ENCODE data around the gene NECTIN4.
"Not testable (repeated sequence)": the region's sequence is repeated elsewhere in the genome, so short reads cannot be mapped to it uniquely, and the experiment has no call there.

The NECTIN4 gene

DNA sequence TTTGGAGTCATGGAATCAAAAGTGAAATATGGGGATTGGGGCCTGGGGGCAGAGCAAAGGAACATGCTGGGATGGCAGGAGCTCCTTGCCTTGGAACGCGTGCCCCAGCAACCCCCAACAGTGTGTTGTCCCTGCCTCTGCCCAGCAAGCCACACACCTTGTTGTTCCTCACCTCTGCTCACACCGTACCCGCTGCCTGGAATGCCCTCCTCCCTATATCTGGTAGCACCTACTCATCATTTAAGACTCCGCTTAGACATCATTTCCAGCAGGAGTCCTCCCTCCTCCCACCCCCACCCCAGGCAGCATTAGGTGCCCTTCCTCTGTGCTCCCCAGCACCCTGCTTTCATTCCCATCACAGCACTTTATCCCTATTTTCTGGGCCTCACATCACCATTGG lies 7.8 kb downstream of the NECTIN4 start:
- no peak for DNase-seq

DNA sequence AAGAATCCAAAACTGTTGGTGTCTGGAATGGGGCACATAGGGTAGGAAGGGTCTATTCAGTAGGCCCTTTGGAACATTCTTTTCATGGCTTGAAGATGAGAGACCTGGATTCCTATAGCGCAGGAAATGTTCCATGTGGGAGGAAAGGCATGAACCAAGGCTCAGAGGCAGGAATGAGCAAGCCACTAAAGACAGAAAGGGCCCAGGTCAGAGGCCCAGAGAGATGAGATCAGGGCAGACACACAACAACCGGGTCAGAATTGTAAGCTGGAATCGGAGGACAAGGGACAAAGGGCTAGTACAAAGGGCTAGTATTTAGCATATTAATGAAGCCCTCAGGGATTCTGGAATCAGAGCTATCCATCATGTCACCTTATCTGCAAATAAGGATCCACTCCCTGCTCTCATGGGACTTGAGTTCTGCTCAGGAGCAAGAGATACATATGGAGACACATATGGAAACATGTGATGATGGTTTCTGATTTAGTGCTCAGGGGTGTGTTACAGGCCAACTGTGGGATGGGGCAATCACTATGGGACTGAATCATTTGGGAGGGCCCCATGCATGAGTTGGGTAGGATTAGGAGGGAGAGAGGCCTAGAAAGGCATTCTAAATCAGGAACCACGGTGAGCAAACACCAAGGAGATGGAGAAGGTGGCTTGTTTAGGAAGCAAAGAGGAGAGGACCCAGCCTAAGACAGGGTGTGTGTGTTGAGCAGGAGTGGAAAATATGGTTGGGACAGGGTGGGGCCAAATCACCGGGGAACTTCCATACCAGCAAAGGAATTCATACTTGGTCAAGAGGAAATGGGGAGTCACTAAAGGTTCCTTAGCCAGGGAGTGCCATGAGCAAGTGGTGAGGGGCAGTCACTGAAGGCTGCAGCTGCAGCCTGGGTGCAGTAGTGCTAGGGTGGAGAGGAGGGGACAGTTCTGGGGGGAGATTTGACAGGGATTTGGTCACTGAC lies 8.6 kb downstream of the NECTIN4 start:
- no peak for DNase-seq

DNA sequence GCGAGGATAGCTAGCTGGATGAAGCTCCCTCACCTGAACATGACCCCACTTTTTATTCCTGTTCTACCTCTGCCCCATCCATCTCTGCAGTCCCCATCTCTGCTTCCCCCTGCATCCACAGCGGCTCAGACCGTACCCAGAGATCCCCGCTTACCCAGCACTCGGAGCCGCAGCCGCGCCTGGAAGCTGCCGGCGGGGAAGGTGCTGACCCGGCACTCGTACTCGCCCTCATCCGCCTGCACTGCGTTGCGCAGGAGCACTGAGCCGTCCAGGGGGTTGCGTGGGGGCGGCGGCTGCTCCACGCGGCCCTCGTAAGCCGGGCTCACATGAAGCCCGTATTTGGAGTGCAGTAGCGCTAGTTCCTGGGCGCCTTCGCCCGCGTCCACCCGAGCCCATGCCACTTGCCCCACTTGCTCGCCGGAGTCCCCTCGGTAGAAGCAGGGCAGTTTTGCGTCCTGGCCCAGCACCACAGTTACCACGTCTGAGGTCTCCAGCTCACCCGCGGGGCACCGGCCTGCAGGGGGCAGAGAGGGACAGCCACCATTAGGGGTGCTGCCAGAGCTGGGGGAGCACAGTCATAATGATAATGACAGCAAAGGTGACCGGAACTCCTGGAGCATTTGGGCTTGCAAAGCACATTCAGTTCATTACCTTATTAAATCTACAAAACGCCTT lies 9.8 kb downstream of the NECTIN4 start:
- no peak for DNase-seq

DNA sequence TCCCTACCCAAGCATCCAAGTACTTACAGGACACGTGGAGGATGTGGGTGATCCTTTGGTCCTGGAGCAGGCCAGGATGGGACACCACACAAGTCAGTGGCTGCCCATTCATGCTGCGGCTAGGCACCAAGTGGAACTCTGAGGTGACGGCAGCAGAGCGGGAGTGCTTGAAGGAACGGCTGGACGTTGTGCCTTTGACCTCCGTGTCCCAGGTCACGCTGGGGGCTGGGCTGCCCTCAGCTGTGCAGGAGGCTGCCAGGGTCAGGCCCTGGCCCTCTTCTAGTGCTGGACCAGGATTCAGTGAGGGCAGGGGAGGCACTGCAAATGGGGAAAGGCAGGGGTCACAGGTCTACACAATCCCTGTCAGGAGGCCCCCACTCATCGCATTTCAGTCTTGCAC lies 11.9 kb downstream of the NECTIN4 start:
- no peak for DNase-seq

DNA sequence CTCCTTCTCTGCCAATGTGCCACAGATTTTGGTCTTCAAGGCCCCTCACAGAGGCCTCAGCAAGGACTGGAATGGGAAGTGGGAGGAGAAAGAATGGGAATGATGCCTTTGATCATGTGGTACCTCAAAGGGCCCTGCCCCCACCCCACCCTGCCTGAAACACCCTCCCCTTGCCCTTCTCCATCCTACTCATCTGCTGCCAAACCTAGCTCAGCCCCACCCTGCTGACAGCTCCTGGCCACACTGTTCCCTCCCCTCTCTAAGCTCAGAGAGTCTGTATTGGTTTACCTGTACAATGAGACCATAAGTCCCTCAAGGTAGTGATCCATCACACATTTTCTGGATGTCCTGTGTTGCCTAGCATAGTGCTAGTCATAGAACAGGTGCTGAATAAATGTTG lies 12.9 kb downstream of the NECTIN4 start:
- no peak for DNase-seq

DNA sequence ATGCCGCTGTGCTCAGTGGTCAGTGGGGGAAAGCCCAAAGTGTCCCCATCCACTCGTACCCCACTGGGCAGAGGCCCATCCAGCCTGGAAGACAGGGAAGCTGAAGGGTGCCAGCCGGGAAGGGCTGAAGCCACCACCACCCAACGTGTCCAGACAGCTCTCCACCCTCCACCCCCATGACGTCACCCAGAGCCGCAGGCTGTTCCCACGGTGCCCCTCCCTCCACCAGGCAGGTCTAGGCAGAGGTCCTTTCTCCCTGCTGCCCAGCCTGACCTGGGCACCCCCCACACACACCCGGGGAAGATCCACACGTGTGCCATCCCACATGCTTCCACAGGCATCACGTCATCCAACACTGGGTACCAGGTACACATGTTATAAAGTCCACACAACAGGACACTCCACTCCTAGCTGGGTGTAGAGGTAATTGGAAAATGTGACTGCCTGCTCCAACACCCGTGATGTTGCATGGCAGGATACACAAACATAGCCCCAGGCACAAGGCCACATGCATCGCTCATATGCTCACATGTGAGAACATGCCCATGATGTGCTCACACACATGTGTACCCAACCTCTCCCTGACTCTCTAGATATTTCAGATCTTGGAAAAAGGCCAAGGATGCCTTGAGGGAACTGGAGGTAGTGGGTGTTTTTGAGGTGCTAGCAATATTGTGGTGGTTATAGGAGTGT lies 14.5 kb downstream of the NECTIN4 start:
- DNase-seq: no peak

DNA sequence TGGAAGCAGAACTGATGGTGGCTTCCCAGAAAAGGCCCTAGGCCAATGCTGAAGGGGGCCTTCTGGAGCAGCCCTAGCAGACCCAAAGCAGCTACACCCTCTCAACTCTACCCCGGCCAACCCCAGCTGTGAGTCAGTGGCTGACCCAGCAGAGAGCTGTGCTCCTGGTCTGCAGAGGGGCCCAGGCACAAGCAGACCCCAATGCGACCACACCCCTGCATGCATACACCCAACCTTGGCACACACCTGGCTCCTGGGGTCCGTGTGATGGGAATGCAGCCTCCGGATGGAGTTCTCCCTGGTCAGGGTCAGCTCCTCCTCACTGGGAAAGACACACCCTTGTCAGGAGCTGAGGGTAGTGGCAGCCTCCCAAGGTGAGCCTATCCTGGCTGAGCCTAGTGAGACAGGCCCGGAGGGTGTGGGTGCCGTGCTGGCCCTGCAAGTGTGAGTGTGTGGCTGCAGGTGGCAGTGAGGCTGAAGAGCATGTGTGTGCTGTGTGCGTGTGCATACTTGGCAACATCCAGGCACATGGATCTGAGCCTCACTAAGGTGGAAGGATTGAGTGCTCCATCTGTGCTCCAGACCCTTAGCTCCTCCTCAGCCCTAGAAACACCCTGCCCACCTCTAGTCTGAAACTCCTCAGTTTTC lies 15.8 kb downstream of the NECTIN4 start:
- DNase-seq: no peak

DNA sequence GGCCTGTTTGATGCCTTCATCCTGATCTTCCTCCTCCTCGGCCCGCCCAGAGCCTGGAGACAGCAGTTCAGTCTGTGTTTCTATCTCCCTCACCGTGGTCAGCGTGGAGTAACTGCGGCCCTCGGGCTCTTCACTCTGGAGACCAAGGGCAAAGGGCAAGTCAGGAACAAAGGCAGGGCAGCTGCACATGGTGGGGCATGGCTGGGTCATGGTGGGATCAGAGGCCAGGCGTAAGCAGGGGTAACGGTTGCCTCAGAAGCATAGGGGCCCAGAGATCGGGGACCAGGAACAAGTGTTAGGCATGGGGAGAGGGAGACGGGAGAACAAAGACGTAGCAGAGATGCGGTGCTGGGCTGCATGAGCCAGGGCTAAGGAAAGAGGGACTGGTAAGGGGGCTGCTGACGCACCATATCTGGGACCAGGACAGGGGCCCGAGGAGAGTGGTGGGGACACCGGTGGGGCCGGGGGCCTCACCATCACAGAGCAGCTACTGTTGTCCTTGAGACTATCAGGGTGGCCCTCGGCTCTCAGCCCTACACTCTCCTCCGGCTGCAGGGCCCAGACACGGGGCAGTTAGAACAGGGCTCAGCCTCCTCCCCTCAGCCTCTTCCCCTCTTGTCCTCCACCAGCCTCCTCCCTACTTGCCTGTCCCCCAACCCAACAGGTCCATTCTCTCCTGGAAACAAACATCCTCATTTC lies 16.5 kb downstream of the NECTIN4 start:
- no peak for DNase-seq

DNA sequence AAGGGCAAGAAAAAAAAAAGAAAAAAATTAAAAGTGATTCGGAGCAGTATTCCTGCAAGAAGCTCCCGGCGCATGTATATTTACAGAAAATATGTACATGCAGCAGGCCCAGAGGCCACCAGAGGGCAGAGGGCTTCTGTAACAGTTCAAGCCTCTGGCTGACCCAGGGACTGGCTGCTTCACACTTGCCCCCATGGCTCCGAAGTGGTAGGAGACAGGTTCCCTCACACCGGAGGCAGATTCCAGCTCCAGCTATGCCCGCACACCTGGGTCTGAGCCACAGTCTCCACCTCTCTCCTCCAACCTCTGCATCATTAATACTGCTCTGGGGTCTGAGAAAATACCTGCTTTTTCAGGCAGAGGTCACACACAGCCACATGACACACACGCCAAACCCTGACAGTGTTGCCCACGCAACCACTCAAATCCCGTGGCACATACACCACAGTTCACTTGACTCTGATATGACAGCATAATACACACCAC lies 17.4 kb downstream of the NECTIN4 start:
- peak; percentile 67 to 74 for DNase-seq

DNA sequence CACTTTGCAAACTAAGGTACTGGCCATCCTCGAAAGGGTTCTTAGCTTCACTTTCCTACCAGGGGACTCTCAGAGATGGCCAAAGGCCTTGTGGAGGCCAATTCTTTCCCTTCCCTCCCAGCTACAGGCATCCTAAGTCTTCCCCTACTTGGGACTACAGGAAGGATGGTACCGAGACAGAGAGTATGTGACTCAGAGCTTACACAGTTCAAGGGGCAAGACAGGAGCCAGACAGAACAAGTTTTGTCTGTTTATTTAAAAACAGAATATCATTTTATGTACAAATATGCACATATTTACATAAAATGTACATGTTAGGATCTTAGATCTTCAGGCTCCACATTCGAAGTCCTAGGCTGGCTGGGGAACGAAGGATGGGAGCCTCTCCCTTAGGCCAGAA lies 18.6 kb downstream of the NECTIN4 start:
- DNase-seq: no peak

DNA sequence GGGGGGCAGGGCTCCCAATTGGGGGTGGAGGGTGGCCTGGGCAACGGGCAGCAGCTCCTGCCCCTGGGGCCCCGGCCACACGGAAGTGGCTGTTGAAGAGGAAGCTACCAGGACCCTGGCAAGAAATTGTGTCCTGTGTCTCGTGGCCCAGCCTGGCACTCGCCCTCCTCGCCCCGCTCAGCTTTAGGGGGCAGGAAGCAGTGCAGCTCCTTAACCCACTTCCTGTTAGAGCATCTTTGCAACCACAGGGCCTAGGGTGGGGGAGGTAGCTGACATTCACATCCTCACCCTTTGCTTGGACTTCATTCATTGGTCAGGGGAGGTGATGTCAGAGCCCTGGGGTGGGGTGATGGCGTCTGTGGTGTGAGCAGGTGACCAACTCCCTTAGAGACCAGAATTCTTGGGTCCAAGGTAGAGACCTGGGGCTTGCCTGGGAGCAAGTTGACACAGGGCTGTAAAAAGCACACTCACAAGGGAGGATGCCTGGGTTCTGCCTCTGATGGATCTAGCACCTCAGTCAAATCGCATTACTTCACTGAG lies 19.6 kb downstream of the NECTIN4 start, which contains the start of gene ARHGAP30:
TSS of gene ARHGAP30 (minus strand) at position 161 of the 540 bp plus-strand sequence. CDS start 267 bp downstream, outside the sequence.
- peak; percentile 97 to 99 for DNase-seq

DNA sequence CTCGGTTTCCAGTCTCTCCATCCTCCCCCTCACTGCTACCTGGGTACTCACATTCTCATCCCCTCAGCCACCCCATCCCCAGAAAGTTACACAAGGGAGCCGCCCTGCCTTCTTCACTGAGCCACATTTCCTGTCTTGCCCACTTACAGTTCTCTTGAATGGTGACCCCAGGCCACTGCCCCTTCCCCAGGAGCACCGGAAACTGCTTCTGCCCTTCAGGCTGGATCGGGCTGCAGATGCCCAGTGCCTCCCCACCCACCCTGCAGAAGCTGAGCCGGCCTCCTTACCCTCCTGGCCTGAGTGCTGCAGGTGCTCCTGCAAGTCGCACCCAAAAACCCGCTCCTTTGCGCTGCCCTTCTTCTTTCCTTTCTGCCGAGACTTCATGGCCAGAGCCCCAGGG lies 20.1 kb downstream of the NECTIN4 start:
- DNase-seq: no peak

DNA sequence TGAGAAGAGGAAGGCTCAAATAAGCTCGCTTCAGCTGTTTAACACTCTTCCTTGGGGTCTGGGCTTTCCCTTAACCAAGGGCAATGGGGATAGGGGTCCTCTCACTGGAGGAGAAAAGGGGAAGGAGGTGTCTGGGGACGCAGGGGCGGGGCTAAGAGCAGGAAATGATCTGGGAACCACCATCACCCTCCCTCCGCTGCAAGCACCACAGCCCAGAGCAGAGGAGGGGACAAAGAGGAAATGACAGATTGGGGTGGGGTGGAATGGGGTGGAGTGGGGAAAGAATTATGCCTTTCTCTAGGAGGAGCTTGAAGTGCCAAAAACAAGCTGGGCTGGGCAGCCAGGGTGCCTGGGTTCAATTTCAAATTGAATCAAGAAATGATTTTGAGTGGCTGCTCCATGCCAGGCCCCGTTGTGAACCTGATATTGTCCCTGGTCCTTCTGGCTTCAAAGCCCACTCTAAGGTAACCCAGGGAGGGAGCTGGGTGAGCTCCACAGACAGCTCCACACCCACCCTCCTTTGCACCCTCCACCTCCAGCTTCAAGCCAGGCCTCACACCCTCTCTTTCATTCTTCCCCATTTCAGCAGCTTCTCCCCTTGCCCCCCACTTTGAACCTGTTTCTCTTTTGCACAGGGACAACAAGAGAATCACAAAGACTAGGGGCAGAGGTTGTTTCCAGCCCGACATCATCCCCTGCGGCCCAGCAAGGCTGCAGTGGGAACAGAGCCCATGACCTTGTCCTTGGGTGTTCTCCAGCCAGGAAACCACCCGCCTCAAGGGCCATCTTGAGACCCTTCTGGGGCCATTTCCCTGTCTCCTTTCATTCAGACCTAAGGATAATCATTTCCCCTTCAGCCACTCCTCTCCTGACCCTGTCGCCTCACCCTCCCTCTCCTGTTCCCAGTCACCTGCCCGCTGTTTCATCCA lies 20.8 kb downstream of the NECTIN4 start:
- DNase-seq: peak; percentile 92

DNA sequence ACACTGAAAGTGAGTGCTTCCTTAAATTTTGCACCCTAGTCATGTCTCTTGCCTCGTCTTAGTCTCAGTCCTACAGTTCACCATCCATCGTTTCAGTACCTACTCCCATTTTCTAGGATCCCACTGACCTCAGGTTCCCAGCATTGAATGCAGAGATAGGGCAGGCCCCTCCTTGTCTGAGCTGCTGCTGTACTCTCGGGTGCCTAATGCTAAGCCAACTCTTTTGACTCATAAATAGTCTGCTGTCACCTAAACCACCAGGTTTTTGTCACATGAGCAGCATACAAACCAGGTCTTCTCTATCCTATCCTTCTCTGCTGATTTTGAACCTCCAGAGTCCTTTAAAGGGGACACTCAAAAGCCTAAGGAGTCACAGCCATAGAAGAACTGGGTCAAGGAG lies 22.7 kb downstream of the NECTIN4 start:
- no peak for DNase-seq

DNA sequence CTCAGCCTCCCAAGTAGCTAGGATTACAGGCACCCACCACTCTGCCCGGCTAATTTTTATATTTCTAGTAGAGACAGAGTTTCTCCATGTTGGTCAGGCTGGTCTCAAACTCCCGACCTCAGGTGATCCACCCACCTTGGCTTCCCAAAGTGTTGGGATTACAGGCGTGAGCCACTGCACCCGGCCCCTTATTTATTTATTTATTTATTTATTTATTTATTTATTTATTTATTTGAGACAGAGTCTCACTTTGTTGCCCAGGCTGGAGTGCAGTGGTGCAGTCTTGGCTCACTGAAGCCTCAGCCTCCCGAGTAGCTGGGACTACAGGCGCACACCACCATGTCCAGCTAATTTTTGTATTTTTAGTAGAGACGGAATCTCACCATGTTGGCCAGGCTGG lies 23.7 kb downstream of the NECTIN4 start:
- DNase-seq: not testable (repeated sequence)

DNA sequence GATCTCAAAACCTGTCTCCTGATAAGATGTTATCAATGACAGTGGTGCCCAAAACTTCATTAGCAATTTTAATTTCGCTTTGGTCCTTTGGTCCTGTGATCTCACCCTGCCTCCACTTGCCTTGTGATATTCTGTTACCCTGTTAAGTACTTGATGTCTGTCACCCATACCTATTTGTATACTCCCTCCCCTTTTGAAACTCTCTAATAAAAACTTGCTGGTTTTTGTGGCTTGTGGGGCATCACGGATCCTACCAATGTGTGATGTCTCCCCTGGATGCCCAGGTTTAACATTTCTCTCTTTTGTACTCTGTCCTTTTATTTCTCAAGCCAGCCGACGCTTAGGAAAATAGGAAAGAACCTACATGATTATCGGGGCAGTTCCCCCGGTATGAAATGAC lies 25.4 kb downstream of the NECTIN4 start:
- DNase-seq: not testable (repeated sequence)

DNA sequence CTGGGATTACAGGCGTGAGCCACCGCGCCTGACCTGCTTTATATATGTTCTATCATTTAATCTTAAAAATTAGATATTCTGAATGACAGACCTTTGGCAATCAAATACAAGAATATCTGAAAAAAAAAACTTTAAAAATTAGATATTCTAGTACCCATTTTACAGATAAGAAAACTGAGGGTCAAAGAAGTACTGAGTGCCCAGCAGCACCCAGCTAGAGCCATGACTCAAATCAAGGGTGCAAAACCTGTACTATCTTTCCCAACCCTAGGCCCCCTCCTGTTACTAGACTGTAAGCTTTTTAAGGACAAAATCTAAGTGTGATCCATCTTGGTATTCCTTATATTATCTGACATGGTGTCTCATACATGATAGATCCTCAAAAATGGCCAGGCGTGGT lies 27.9 kb downstream of the NECTIN4 start:
- no peak for DNase-seq

DNA sequence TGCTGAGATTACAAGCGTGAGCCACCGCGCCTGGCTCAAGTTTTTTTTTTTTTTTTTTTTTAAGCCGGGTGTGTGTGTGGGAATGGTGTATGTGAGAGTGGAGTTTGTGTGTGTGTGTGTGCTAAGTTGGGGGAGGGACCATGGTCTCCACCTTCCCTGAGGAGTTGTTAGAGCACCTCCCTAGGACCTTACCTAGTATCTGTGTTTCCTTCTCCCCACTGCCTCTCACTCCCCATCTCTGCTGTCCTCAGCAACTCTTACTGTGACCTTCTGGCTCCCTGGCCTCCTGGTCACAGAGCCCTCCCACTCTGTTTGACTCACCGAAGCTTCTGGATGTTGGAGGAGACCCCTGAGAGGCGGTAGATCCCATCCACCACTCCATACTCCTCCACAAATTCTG lies 30.1 kb downstream of the NECTIN4 start:
- no peak for DNase-seq

DNA sequence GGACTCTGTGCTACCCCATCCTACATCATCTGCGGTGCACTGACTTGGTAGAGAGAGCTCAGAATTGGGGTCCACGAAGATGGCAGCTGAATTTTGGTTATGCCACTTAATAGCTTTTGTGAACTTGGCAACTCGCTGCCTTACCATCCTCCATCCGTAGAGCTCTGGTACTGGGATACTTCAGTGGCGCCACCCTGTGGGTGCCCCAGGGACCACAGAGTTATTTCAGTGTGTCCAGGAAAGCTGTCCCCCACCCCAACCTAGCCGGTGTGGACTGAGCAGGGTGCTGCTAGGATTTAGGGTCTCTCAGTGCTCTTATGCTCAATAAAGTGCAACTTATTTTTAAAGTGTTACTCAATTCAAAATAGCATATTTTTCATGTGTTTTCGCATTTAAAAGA lies 34.6 kb downstream of the NECTIN4 start:
- no peak for DNase-seq

DNA sequence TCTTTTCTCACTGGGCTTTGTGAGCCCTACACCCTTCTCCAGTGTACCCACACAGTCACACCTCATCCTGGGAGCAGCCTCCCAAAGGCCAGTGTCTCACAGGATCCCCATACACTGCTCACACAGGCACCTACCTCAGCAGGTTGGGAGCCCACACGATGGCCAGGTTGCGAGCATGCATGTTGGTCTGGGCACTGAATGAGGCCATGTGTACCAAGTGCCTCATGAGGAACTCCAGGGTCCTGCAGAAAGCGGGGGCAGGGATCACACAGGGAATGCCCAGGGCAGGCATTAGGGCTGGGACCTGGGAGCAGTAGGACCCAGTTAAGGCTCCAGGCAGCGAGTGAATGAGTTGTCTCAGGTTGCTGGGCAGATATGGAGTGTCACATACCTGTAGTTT lies 35.1 kb downstream of the NECTIN4 start:
- DNase-seq: no peak

DNA sequence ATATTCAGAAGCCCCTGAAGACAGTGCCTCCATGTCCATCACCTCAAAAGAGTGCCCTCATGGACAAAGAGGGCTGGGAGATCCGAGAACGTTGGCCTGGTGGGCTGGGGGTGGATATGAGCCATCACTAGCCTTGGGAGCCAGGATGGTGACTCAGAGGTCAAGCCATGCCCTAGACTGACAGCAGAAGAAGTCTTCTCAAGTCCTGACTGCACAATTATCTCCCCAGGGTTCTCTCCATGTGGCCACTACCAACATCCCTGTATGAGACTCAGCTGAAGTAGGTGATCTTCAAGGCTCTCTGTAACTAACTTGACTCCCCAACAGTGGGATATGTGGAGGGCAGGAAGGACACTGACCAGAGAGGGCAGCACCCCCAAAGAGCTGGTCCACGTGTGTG lies 36.5 kb downstream of the NECTIN4 start:
- DNase-seq: no peak
